Motor neuron (in vitro differentiated cells): ENCODE results near the gene BNC1. TPM values are rescaled to one million over a fixed set of nuclear protein-coding genes. Genes with fewer than 3 reads are reported as not detected.

Experiments used
- ATAC-seq, 8 experiments: fragments of 200-7000 bp; cut with Tn5 transposase; replicated peaks in 6 of 8; 2 replicates each; pipeline ENCODE4 v1.8.0; 2021; ENCODE audit warnings: mild to moderate bottlenecking in 8 of 8, moderate library complexity in 8 of 8
- H3K27ac ChIP-seq, 2 donors: fragments of 250-450 bp; sonication (Bioruptor Pico); 2 replicates each; pipeline ENCODE4 v1.9.0; 2021; ENCODE audit warnings: antibody characterized with exemption in 2 of 2, mild to moderate bottlenecking in 2 of 2, moderate library complexity in 1 of 2
- H3K4me1 ChIP-seq, 2 donors: fragments of 250-450 bp; sonication (Bioruptor Pico); replicated peaks in 1 of 2; 2 replicates each; pipeline ENCODE4 v1.6.1; 2021; ENCODE audit warnings: antibody characterized with exemption in 2 of 2, mild to moderate bottlenecking in 2 of 2, moderate library complexity in 1 of 2
- H3K4me3 ChIP-seq, 5 donors: fragments of 250-450 bp; sonication (Bioruptor Pico); 2 replicates each; pipeline ENCODE4 v1.9.0; 2021; ENCODE audit warnings: antibody characterized with exemption in 5 of 5, mild to moderate bottlenecking in 5 of 5, moderate library complexity in 4 of 5
- WGBS, 10 experiments: fragments of 450-650 bp; shearing (Covaris generic); methylation state at CpG; one replicate each; pipeline ENCODE4 v1.0.0; 2022; 5-methylcytosine and 5-hydroxymethylcytosine counted together
- in situ Hi-C, 9 experiments: fragments of 400-800 bp; cut with MboI; loops; one replicate each; pipeline ENCODE4 v1.15.0; 2021; ENCODE audit warnings: low sequenced_read_pairs in 9 of 9, low pct_unique_long_range_greater_than_20kb in 2 of 9; ENCODE audit not compliant: unreplicated experiment in 9 of 9
- total RNA-seq, 8 experiments: library from RNA; unstranded; fragments of 300-600 nt; gene quantifications; 2 replicates each; pipeline versions ENCODE4 v1.2.3 to v1.2.4, GENCODE V29; 2022

The BNC1 gene
- 1 to 10 TPM in 2 of 8 experiments, under 1 TPM in 6; 0.05 to 7.1 (median 0.15) TPM for total RNA-seq

- H3K4me1 ChIP-seq = peaks cover 0 to 8% of the 10 kb centered on the region in 2 donors
- peak within 1 kb of the TSS in 4 of 5 donors; percentile 7 to 27 (median 24) for H3K4me3 ChIP-seq
- ATAC-seq = peak in 5 of 8 experiments; percentile 9 to 52 (median 27)
- no peak within 1 kb of the TSS for H3K27ac ChIP-seq
- 0 to 18% methylated on average over 3 to 45 of the region's 93 CpGs; no CpG with 5 or more reads in 8 of the 10 experiments for WGBS, 10 experiments
- in situ Hi-C loops = no loop called here
Observed at GRCh38 chr15:83284559-83285283, at the start of gene BNC1. Gene BNC1, minus strand, starts transcription at chr15:83284664. Its CDS starts 36 bp downstream, at chr15:83284628.

- 64 to 100% (median 77%) methylated on average over 1 to 4 of the region's 4 CpGs; no CpG with 5 or more reads in 4 of the 10 experiments for WGBS, 10 experiments
- in situ Hi-C loops = no loop called here
- ATAC-seq = no peak
Observed at GRCh38 chr15:83327041-83327440, 42.6 kb upstream of the BNC1 start.

GRCh38 chr15:83324799-83325198 is 40.3 kb upstream of the BNC1 start:
- in situ Hi-C loops = no loop called here
- H3K4me1 ChIP-seq = peaks cover 0 to 16% of the 10 kb centered on the region in 2 donors
- 72 to 100% (median 83%) methylated on average over 2 of the region's 2 CpGs; no CpG with 5 or more reads in 5 of the 10 experiments for WGBS, 10 experiments
- ATAC-seq = no peak
- H3K4me3 ChIP-seq = no peak overlapping the region
- H3K27ac ChIP-seq = no peak overlapping the region

More at GRCh38 chr15:83327041-83327440, 42.6 kb upstream of the BNC1 start:
- Histone ChIP-seq H3K4me3 (no peak overlapping the region), H3K27ac (no peak overlapping the region), H3K4me1 (peaks cover 0 to 16% of the 10 kb centered on the region in 2 donors)

GRCh38 chr15:83323296-83323711 is 38.8 kb upstream of the BNC1 start:
- Histone ChIP-seq H3K27ac (peak overlapping the region in 1 of 2 donors; percentile 58), H3K4me3 (no peak overlapping the region), H3K4me1 (peaks cover 0 to 16% of the 10 kb centered on the region in 2 donors)
- 0 to 83% (median 29%) methylated on average over 1 to 7 of the region's 9 CpGs; no CpG with 5 or more reads in 6 of the 10 experiments for WGBS, 10 experiments
- ATAC-seq = peak; percentile 81 to 100 (median 99)
- in situ Hi-C loops = no loop called here

DNA sequence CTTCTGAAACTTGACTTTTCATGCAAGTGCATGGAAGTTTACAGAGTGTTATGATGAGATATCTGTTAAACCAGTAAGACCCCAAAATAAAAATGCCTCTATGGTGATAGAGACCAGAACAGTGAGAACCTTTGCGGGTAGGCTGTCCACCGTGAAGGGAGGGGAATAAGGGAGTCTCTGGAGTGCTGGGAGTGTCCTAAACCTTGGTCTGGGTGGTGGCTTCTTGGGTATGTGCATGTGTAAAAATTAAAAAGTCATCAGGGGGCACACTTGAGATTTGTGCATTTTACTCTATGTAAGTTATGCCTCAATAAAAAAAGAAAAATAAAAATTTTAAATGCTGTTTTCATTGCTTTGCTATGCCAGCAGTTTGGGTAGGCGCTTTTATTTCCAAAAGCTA is 38.2 kb upstream of the BNC1 start:
- ATAC-seq = peak in 3 of 8 experiments; percentile 11 to 73 (median 53)
- Histone ChIP-seq H3K4me3 (no peak overlapping the region), H3K4me1 (peaks cover 0 to 16% of the 10 kb centered on the region in 2 donors), H3K27ac (no peak overlapping the region)
- in situ Hi-C loops = no loop called here
- WGBS, 10 experiments = 0 to 100% (median 84%) methylated on average over 1 to 3 of the region's 3 CpGs; no CpG with 5 or more reads in 1 of the 10 experiments

- 13 to 92% (median 60%) methylated on average over 1 to 6 of the region's 6 CpGs; no CpG with 5 or more reads in 1 of the 10 experiments for WGBS, 10 experiments
- peak in 1 of 8 experiments; percentile 4 for ATAC-seq
- in situ Hi-C loops = no loop called here
Observed at GRCh38 chr15:83322061-83322460, 37.6 kb upstream of the BNC1 start.

DNA sequence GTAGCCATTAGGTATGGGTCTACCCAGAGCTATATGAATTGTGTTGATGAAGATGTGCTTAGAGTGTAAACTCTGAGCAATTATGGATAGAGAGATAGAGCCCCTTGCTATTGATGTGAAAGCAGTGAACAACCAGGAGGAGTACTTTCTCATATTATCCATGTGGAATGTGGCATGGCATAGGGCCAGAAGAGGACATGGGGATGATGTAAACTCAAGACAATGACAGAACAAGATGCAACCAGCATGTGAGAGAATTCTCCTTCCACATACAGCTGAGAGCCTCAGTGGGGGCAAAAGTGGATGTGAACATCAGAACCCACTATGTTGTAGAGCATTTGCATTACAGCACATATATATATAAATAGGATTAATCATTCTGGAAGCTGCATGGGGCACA is 36.4 kb upstream of the BNC1 start:
- in situ Hi-C loops = no loop called here
- no peak for ATAC-seq
- H3K4me1 ChIP-seq = peaks cover 0 to 16% of the 10 kb centered on the region in 2 donors
- H3K27ac ChIP-seq = no peak overlapping the region
- H3K4me3 ChIP-seq = no peak overlapping the region

More at GRCh38 chr15:83322061-83322460, 37.6 kb upstream of the BNC1 start:
- Histone ChIP-seq H3K4me1 (peaks cover 0 to 16% of the 10 kb centered on the region in 2 donors), H3K27ac (no peak overlapping the region), H3K4me3 (no peak overlapping the region)

GRCh38 chr15:83320404-83320803 is 35.9 kb upstream of the BNC1 start:
- in situ Hi-C loops = no loop called here
- ATAC-seq = no peak
- H3K4me1 ChIP-seq = peaks cover 0 to 16% of the 10 kb centered on the region in 2 donors
- H3K27ac ChIP-seq = no peak overlapping the region
- 20 to 100% (median 88%) methylated on average over 1 to 3 of the region's 4 CpGs; no CpG with 5 or more reads in 3 of the 10 experiments for WGBS, 10 experiments
- no peak overlapping the region for H3K4me3 ChIP-seq

DNA sequence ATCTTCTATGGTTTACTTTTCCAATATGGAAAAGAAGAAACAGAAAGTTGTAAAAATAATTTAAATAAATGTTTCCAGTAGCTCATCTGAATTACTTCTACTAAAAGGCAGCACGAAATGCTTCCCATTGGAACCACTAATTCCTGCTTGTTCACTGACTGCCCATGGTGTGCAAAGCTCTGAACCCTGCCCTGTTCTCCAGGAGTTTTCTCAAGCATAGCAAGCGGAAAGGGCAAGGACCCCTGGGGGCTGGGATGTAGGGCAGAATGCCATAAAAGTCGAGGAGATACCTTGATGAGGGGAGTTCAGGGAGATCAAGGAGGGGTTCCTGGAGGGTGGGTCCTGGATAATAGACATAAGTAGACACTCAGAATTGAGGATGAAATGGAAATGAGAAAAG is 35.3 kb upstream of the BNC1 start:
- ATAC-seq = no peak
- Histone ChIP-seq H3K4me1 (peaks cover 0 to 16% of the 10 kb centered on the region in 2 donors), H3K27ac (no peak overlapping the region), H3K4me3 (no peak overlapping the region)
- in situ Hi-C loops = no loop called here
- WGBS, 10 experiments = 57 to 100% (median 78%) methylated on average over 1 to 3 of the region's 3 CpGs

GRCh38 chr15:83318861-83319415 is 34.5 kb upstream of the BNC1 start:
- in situ Hi-C loops = no loop called here
- Histone ChIP-seq H3K27ac (no peak overlapping the region), H3K4me3 (no peak overlapping the region), H3K4me1 (peaks cover 0 to 11% of the 10 kb centered on the region in 2 donors)
- ATAC-seq = no peak
- WGBS, 10 experiments = 88 to 100% (median 93%) methylated on average over 1 to 3 of the region's 3 CpGs; no CpG with 5 or more reads in 4 of the 10 experiments

DNA sequence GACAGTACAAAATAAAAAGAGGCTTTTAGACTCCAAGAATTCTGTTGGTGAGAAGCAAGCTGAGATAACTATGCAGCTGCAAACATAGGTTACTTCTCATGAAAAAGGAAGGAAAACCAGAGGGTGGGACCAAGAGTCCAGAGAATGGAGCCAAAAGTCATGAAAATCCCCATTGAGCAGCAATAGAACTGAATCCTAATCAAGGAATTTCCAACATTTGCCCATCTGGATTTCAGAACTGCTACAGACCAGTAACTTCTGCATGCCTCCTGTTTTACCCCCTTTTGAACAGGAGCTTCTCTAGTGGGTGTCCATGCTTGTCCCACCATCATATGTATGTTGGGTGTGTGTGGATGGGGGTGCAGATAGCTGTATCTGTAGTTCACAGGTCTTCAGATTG is 33.6 kb upstream of the BNC1 start:
- H3K4me1 ChIP-seq = peaks cover 0 to 2% of the 10 kb centered on the region in 2 donors
- in situ Hi-C loops = no loop called here
- no peak overlapping the region for H3K27ac ChIP-seq
- no peak for ATAC-seq
- H3K4me3 ChIP-seq = no peak overlapping the region

DNA sequence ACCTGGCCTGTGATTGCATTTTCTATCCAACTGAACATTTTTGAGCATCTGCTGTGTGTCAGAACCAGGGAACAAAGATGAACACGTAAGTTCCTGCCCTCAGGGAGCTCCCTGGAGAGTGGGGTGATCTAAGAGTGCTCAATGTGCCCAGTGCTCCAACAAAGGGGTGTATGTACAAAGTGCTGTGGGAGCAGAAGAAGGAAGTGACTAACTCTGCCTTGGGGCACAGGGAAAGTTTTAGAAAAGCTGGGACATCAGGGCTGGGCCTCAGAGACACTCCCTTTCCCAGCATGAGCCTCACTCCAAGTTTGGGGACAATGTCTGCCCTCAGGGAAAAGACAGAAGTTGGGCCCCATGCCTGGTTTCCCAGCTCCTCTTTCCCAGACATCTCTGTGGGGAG is 27.6 kb upstream of the BNC1 start:
- peak in 2 of 8 experiments; percentile 47 to 82 for ATAC-seq
- H3K4me1 ChIP-seq = peaks cover 0 to 4% of the 10 kb centered on the region in 2 donors
- H3K27ac ChIP-seq = no peak overlapping the region
- 20 to 100% (median 89%) methylated on average over 1 of the region's 1 CpG; no CpG with 5 or more reads in 7 of the 10 experiments for WGBS, 10 experiments
- H3K4me3 ChIP-seq = no peak overlapping the region
- in situ Hi-C loops = no loop called here
